NCI-H146 treated with DMSO at 0.1 percent for 48 hours (cell line): ENCODE measurements around the gene LEKR1.
A peak's percentile ranks its signal among the peaks of the same experiment; 100 is the strongest.
"Not testable (repeated sequence)": the region's sequence is repeated elsewhere in the genome, so short reads cannot be mapped to it uniquely, and the experiment has no call there.

Experiments used
- DNase-seq: peaks from one replicate; lab custom pipeline; 2025; ENCODE audit not compliant: unreplicated experiment; lab: John Stamatoyannopoulos, UW

LEKR1 gene

GRCh38 chr3:156806698-156807097, 19.5 kb upstream of the LEKR1 start:
- no peak for DNase-seq

DNA sequence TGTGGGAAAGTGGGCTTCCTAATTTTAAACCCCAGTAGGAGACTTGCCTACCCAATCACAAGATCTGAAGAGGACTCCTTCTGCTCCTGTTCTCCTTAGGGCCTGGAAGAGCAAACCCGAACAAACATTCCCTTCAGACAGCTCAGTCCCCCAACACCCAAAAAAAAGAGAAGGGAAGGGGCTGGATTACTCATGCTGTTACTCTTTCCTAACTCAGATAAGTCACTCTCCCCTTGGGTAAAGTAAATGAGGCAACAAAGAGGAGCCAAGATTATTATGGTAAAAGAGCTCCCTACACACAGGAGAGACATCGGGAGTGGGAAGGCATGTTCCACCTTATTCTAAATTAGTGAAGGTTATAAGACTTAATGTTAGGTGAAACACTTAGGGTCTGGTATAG, 18.1 kb upstream of the LEKR1 start:
- DNase-seq: no peak

DNA sequence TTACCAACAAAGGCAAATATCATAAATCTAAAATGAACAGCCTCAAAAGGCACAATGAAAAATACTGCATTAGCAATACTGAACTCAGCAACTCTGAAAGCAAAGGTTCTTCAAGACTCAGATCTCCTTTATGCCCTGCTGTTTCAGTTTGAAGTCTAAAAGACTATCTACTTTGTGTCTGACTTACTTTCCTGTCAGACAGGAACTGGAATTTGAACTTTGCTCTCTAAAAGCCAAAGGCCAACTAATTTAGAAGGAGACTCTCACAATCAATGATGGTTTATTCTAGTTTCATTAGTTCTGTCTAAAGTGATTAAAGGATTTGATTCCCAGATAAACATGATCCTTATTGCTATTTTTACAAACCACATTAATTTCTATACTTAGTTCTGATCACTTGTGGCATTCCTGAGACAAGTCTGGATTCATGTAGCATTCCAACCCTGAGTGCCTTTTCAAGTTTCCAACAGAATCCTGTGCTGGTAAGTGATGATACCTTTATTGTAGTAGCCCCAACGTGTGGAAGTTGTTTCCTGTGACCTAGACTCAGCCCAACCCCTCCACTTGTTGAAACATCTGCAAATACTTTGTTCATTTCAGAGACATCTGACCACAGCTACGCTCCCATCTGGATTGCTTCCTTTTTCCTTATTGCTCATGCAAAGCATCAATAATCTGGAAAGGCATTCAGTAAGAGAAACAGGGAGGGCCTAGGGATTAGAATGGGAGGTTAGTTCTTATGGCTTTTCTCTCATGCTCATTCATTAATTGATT, 14.9 kb upstream of the LEKR1 start:
- no peak for DNase-seq

DNA sequence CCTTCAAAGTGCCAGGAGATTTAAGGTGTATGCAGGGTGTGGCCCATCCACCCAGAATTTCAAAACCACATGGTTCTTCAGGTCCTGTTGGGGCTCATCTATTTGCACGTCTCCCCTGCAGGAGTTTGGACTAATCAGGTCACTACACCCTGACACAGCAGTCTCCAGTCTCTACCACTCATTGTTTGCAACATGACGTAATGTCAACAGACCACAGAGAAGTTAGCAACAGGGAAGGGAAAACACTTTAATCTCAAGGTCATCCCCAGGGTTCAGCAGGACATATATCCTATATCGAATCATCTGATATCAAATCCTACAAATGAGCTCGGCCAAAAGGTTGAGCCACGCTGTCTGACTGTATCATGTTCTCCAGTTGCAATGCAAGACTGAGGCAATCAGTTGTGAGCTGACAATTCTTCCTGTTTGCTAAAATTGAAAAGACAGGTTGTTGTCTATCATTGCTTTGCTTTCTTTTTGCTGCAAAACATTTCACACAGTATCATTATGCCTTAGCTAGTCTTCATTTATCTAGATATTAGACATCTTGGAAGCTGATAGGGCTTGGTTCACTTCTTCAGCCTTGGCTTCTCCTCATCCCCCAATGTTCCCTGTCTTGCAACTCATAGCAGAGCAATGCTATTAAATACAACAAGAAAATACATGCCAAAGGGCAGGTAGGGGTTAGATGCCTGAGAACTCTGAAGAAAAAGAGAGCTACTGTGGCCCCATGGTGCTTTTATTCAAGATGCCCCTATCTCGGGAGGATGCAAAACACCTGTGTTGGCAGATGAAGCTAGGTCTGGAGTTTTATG, 13.4 kb upstream of the LEKR1 start:
- peak; percentile 58 for DNase-seq

DNA sequence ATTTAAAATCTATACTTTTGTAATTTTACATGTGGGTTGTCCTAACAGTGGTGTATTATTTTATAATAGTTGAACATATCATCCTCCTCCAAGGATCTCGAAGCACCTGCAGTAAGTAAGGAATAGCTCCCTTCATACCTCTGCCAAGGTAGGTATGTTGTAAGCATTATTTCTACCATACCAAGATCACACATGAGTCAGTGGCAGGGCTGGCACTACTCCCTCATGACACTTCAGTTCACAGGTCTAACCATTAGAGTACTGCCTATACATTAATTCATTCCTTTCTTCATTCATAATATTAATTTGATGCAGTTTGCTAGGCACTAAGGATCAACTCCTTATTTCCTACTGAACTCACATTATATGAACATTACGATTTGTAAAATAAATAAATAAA, 11.9 kb upstream of the LEKR1 start:
- DNase-seq: no peak

DNA sequence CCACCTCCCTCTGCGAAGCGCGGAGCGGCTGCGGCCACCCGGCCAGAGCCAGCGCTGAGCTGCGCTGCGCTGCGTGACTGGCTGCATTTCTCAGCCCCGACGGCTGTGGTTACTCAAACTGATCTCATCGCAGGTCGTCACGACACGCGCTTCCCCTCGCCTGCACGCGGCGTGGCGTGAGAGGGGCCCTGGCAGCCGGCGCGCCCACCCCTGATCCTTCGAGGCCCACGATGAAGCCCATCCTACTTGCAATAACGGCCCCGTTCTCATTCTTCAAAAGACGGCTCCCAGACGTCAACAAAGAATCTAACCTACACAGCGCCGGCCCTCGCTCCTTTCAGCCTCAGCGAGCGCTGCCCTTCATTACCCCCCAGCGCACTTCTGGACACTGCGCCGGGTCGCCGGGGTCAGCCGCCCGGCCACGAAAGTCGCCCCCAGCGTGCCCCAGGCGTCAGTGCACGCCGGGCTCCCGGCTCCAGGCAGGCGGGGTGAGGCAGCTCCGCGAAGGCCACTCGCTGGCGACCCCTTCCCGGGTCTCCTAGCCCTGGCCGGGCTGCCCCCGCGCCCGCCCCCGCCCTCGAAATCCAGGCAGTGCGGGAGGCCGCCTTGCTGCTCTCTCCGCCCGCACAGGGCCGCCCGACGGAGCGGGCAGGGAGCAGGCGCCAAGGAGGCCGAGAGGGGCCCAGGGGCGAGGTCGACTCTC, 9.9 kb upstream of the LEKR1 start:
- DNase-seq: no peak

GRCh38 chr3:156816794-156817645, 9.1 kb upstream of the LEKR1 start:
- peak; percentile 66 for DNase-seq

DNA sequence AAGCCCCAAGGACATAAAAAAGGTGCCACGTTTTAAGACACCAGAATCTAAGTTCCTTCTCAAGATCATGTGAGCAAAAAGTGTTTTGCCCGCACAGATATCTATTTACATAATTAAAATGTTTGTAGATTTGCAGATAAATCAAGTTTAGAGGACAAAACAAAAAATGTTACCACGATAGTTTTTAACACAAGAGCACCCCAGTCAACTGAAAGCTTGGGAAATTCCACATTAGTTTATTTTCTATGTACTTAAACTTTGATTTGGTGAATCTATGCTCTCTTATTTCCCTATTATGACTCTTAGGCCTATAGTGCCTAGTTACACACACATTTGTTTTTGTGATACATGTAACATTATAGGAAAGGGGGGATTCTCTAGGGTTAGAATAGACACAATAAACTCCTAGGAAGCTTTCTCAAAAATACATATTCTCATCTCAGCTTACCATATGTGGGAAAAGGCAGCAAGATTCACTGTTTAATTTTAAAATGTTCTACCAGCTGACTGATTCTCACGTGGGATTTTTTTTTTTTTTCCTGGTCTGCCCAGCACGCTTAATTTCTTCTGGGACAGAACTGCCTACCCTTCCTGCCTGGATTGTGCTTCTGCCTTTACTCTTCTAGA, 8.4 kb upstream of the LEKR1 start:
- no peak for DNase-seq

DNA sequence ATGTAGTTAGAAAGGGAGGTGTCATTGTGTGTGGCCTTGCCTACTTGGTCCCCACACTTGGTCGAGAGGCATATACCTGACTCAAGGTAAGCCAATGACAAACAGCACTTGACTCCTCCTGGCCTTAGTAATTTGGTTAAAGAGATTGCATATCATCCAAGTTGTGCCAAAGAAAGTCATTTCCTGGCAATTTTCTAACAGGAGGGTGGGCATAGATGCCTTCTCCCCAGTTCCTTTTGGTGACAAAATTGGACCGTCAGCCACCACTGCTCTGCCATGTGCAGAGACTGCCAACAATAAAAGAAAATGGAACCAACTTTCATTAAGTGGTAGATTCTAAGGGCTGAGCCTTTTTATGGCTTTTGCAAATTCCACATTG, 7.9 kb upstream of the LEKR1 start:
- DNase-seq: no peak

DNA sequence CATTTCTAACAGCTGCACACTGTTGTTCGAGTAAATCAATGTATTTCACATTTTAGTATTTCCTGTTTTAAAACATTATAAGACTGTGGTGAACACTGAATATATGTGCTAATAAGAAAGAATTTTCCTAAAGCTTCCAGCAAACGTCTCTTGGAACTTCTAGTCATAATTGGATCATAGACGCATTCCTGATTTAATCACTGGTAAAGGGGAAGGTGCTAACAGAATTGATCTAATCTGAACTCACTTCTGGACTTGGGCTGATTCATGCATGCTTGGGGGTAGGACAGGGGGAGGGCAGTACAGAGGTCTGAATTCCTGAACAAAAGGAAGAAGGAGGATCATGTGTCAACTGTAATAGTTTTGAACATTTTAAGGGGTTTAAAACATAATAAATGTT, 7.3 kb upstream of the LEKR1 start:
- DNase-seq: no peak

GRCh38 chr3:156819842-156820691, 6.1 kb upstream of the LEKR1 start:
- no peak for DNase-seq

- no peak for DNase-seq
Observed at GRCh38 chr3:156820692-156821080, 5.5 kb upstream of the LEKR1 start.

DNA sequence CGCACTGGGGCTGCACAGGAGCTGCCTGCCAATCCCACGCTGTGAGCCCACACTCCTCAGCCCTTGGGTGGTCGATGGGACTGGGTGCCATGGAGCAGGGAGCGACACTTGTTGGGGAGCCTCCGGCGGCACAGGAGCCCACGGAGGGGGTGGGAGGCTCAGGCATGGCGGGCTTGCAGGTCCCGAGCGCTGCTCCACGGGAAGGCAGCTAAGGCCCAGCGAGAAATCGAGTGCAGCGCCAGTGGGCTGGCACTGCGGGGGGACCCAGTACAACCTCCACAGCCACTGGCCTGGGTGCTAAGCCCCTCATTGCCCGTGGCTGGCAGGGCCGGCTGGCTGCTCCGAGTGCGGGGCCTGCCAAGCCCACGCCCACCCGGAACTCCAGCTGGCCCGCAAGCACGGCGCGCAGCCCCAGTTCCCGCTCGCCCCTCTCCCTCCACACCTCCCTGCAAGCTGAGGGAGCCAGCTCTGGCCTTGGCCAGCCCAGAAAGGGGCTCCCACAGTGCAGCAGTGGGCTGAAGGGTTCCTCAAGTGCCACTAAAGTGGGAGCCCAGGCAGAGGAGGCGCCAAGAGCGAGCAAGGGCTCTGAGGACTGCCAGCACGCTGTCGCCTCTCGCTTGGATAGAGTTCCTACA, 3.4 kb upstream of the LEKR1 start:
- not testable (repeated sequence) for DNase-seq

GRCh38 chr3:156825795-156826143, 384 bp upstream of the LEKR1 start:
- peak; percentile 86 for DNase-seq

GRCh38 chr3:156826896-156827882, 1.0 kb downstream of the LEKR1 start:
- no peak for DNase-seq

DNA sequence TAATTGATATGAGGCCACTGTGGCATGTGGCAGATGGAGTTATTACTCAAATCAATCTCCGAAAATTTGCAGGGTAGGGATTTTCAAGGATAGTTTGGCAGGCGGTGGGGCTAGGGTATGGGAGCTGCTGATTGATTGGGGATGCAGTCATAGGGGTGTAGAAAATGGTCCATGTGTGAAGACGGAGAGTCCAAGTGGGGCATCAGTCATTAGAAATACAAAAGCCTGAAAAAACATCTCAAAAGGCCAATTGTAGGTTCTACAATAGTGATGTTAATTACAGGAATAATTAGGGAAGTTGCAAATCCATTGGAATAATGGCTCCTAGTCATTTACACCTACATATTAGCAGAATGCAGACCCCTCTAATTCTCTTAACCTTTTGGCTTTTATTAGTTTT, 4.9 kb downstream of the LEKR1 start:
- no peak for DNase-seq

DNA sequence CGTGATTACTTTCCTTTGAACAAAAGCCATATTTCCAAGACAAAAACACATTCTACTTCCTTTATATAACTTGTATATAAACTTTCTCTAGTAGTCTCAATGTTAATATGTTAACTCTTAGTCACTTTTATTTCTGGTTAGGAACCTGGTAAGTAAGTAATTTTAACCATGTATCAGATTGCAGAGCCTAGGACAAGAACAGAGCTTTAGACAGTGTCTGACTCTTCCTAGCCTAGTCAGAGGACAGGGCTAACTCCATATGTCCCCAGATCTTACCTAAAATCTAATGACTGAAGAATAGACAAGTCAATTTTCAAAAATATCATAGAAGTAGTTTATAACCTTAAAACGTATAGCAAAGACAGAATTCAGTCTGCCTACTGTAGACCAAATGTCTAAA, 8.3 kb downstream of the LEKR1 start:
- DNase-seq: no peak

GRCh38 chr3:156834962-156835535, 8.9 kb downstream of the LEKR1 start:
- DNase-seq: no peak
